HG02943 (cell line): ENCODE results near the gene IGF1R.

Source experiments
- ATAC-seq: cut with Tn5 transposase; IDR thresholded peaks from one replicate; pipeline ENCODE4 v1.9.1; 2021; ENCODE audit warnings: mild to moderate bottlenecking, low read depth, moderate library complexity; ENCODE audit not compliant: unreplicated experiment

IGF1R gene

GRCh38 chr15:98738689-98739401 lies 90.5 kb downstream of the IGF1R start:
- no peak for ATAC-seq

GRCh38 chr15:98740295-98740694 lies 92.0 kb downstream of the IGF1R start:
- no peak for ATAC-seq

DNA sequence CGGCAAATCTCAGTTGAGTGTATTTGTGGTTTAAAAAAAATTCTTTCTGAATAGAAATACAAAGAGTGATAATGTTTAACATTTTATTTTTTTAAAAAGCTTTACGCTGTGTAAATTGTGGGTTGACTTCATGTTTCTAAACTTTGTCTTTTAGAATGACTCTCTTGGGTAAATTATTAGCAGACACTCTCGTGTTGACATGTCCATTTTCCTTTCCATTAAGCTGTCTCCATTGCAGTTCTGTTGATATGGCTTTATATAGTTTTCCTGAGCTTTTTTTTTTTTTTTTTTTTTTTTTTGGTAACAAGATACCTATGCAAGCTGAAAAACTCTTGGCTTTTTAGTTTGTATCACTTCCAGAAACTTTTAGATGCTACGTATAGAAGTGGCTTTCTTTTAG lies 92.6 kb downstream of the IGF1R start:
- no peak for ATAC-seq

- ATAC-seq, result no peak
These were observed 94.8 kb downstream of the IGF1R start for GRCh38 chr15:98743177-98743576.

DNA sequence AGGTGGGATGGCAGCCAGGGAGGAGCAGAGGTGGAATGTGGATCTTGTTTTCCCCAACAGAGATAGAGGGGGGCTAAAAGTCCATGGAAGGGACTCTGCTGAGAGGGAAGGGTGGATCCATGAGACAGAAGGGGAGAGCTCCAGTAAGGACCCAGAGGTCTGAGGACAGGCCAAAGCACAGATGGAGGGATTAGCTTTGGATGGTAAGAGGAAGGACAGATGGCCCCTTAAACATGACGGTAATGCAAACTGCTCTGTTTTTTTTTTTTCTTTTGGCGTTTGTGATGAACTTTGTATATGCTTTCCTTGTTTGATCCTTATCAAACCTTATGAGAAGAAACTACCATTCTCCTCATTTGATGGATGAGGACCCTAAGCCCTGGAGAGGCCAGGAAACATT lies 96.2 kb downstream of the IGF1R start:
- ATAC-seq, result no peak

GRCh38 chr15:98745179-98745578 lies 96.8 kb downstream of the IGF1R start:
- no peak for ATAC-seq

- no peak for ATAC-seq
These were observed 97.5 kb downstream of the IGF1R start for GRCh38 chr15:98745650-98746374.

DNA sequence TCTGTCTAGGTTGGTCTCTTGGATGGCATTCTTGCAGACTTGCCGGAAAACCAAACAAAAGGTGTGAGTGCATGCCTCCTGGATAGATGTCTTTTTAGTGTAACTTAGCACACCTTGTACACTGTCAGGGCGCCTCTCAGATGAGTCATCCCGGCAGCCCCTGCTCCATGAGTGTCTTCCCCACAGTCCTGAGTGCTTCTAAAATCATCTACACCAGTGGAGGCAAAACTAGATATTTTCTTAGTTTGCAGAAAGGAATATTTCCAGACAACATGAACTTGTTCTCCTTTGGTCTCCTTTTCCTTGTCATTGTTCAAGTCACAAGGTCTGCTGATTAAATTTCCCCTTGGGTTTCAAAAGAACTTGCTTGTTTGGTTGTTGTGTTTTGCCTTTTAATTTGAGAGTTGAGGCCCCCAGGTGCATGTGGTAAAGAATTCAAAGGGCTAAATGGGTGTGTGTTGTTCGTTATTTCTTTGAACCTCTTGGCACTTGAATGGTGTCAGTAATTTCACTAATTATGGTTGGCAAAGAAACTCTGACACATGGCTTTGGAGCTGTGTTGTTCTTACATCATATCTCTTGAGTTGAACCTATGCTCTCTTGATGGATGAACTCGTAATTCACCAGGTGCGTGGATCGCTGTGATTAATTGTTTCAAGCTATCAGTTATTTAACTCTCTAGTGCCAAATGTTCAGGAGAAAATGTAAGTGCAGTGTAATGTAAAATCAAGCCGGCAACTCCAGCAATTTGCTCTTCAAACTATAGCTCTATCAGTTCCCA lies 98.2 kb downstream of the IGF1R start:
- ATAC-seq, result no peak

- ATAC-seq, result no peak
These were observed 103.4 kb downstream of the IGF1R start for GRCh38 chr15:98751767-98752166.

GRCh38 chr15:98753726-98754656 lies 105.7 kb downstream of the IGF1R start:
- ATAC-seq, result no peak

GRCh38 chr15:98754657-98755022 lies 106.3 kb downstream of the IGF1R start:
- ATAC-seq, result no peak

- ATAC-seq, result no peak
These were observed 106.8 kb downstream of the IGF1R start for GRCh38 chr15:98755138-98755537.

DNA sequence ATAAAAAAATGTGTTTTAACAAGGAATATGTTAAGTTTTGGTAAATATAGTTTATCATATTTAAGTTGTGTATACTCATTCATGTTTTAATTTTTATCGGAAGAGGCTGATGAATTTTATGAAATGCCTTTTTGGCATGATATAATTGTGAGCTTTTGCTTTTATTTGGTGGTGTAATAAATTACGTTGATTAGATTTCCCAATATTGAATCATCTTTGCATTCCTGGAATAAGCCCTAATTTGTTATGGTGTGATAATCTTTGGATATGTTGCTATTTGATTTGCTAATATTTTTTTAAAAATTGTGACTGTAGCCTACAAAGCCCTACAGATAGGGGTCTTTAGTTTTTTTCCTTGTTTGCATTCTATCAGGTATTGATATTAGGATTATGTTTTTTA lies 107.4 kb downstream of the IGF1R start:
- ATAC-seq, result no peak

GRCh38 chr15:98758224-98758623 lies 109.9 kb downstream of the IGF1R start:
- ATAC-seq, result no peak

DNA sequence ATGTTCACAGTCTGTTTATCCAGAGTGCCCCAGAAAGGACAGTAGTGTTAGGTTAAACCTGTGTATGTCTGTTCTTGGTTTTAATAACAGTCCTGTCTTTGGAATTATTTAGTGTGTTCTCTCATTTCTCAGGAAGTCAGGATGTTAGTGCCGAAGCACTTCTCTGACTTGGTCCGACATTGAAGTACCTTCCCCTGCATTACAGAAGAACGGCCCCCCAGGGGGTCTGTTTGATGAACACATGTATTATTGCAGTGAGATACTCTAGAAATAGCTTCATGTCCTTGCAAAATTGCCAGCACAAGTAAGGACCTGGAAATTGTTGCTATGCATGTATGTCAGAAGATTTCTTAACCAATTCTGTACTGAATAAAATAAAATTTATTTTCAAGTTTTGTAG lies 110.9 kb downstream of the IGF1R start:
- no peak for ATAC-seq

DNA sequence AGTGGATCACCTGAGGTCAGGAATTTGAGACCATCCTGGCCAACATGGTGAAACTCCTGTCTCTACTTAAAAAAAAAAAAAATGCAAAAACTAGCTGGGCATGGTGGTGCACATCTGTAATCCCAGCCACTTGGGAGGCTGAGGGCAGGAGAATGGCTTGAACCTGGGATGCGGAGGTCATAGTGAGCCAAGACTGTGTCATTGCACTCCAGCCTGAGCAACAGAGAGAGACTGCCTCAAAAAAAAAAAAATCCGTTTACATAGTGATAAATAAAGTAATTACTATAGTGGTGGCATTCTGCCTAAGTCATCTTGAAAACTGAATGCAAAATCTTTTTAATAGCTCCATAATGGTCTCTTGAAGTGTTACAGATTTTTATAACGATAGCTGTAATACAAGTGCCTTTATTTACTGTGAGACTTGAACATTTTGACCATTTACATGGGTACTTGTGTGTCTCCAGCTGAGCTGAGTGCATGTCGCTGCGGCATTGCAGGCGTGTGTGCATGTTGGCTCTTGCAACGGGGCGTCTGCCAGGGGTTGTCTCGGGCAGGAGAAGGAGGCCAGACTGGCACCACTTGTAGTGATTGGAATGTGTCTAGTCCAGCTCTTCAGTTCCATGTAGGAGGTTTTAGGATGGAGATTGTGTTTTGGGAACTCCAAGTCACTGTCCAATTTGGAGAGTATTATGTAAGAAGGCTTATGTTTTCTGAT lies 111.9 kb downstream of the IGF1R start:
- no peak for ATAC-seq

GRCh38 chr15:98760975-98761374 lies 112.6 kb downstream of the IGF1R start:
- ATAC-seq, result no peak

GRCh38 chr15:98763179-98763578 lies 114.8 kb downstream of the IGF1R start:
- no peak for ATAC-seq

GRCh38 chr15:98764291-98764690 lies 116.0 kb downstream of the IGF1R start:
- no peak for ATAC-seq

DNA sequence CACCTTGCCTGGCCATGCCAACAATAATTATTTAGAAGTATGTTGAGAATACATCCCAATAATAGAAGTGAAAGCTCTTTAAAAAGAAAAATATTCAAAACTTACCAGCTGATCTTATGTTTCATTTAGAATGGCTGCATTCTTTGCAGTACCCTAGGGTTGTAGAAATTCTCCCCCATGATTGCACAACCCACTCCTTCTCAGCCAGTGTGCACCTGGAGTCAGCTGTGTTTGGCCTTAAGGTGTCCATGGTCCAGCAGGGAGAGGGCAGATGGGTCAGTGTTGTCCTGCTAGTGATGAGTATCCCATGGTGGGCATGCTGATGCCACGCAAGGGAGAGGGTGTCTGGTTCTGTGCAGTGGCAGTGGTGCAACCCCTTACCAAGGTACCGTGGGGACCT lies 117.3 kb downstream of the IGF1R start:
- ATAC-seq, result no peak
